SU-DHL-6 (cell line): ENCODE data around the gene IGLL5.

Experiments
- H2AFZ ChIP-seq: fragments of 200-600 bp; sonication (generic); 2 replicates; pipeline ENCODE4 v1.6.1; 2014; ENCODE audit warnings: low read depth, mild to moderate bottlenecking, moderate library complexity, mixed read lengths, antibody characterized with exemption, low read length; ENCODE audit not compliant: severe bottlenecking
- H3F3A ChIP-seq: fragments of 200-600 bp; shearing (Covaris generic); 2 replicates; pipeline ENCODE4 v1.6.0; 2016; ENCODE audit warnings: antibody characterized with exemption, mild to moderate bottlenecking; ENCODE audit not compliant: insufficient read depth
- H3K27ac ChIP-seq: fragments of 200-600 bp; sonication (generic); 2 replicates; pipeline ENCODE4 v1.5.1; 2016; ENCODE audit warnings: low read depth, mild to moderate bottlenecking, low read length, moderate library complexity, mixed read lengths
- H3K27me3 ChIP-seq: fragments of 200-600 bp; sonication (generic), shearing (Covaris generic); 2 replicates; pipeline ENCODE4 v1.6.0; 2014; ENCODE audit warnings: mild to moderate bottlenecking, low read length
- H3K36me3 ChIP-seq: fragments of 200-600 bp; sonication (generic); 2 replicates; pipeline ENCODE4 v1.6.1; 2014; ENCODE audit warnings: mild to moderate bottlenecking, low read length, mixed read lengths
- H3K4me2 ChIP-seq: fragments of 300-600, 200-600 bp; shearing (Covaris generic), sonication (generic); 2 replicates; pipeline ENCODE4 v1.6.0; 2014; ENCODE audit warnings: low read length, low read depth, mild to moderate bottlenecking; ENCODE audit not compliant: poor library complexity, severe bottlenecking
- H3K4me3 ChIP-seq: fragments of 200-600 bp; sonication (generic); 2 replicates; pipeline ENCODE4 v1.5.1; 2014; ENCODE audit warnings: antibody characterized with exemption, low read length, mild to moderate bottlenecking, mixed read lengths; ENCODE audit not compliant: insufficient read depth, poor library complexity, severe bottlenecking
- H3K79me2 ChIP-seq: fragments of 200-600 bp; sonication (generic); 2 replicates; pipeline ENCODE4 v1.6.1; 2014; ENCODE audit warnings: mild to moderate bottlenecking, low read length, moderate library complexity; ENCODE audit not compliant: insufficient read depth
- H3K9ac ChIP-seq: fragments of 200-600 bp; sonication (generic); 2 replicates; pipeline ENCODE4 v1.7.0; 2014; ENCODE audit warnings: mild to moderate bottlenecking, low read length
- H3K9me2 ChIP-seq: fragments of 200-600 bp; sonication (generic); replicated peaks from 2 replicates; pipeline ENCODE4 v1.6.1; 2014; ENCODE audit warnings: low read length; ENCODE audit not compliant: insufficient read depth
- H3K9me3 ChIP-seq: fragments of 200-600 bp; sonication (generic); 2 replicates; pipeline ENCODE4 v1.6.1; 2014; ENCODE audit warnings: low read length, mixed read lengths; ENCODE audit not compliant: insufficient read depth
- H4K20me1 ChIP-seq: fragments of 200-600 bp; sonication (generic); 2 replicates; pipeline ENCODE4 v1.6.1; 2014; ENCODE audit warnings: low read depth, mild to moderate bottlenecking, antibody characterized with exemption, low read length, moderate library complexity, mixed read lengths
- EZH2phosphoT487 ChIP-seq: fragments of 200-600 bp; sonication (generic), shearing (Covaris generic); conservative IDR thresholded peaks from 2 replicates; pipeline ENCODE4 v1.6.1; 2018; ENCODE audit warnings: mild to moderate bottlenecking, antibody characterized with exemption, low read length, moderate library complexity, mixed read lengths
- TF ChIP-seq, protein P1 (sequence below): fragments of 200-600 bp; sonication (generic); IDR thresholded peaks from one replicate; pipeline ENCODE4 v1.5.1; 2017; ENCODE audit warnings: antibody characterized with exemption, mild to moderate bottlenecking, low read length, moderate library complexity; ENCODE audit not compliant: insufficient read depth, poor library complexity, severe bottlenecking

Gene IGLL5

GRCh38 chr22:22894740-22895731 lies 7.4 kb downstream of the IGLL5 start:
- Histone ChIP-seq H2AFZ (no peak overlapping the region), H3K9me3 (no peaks in the 10 kb centered on the region), H3K4me2 (peak overlapping the region; percentile 97), H3F3A (peaks cover 99% of the 10 kb centered on the region), H3K9me2 (no peaks in the 10 kb centered on the region), H3K79me2 (peaks cover 93% of the 10 kb centered on the region), H3K27ac (peak overlapping the region; percentile 98), H3K9ac (peak overlapping the region; percentile 95), H4K20me1 (no peaks in the 10 kb centered on the region), H3K36me3 (peaks cover 41% of the 10 kb centered on the region), H3K27me3 (no peaks in the 10 kb centered on the region), H3K4me3 (peak overlapping the region; percentile 70)
- TF ChIP-seq, protein P1, sequence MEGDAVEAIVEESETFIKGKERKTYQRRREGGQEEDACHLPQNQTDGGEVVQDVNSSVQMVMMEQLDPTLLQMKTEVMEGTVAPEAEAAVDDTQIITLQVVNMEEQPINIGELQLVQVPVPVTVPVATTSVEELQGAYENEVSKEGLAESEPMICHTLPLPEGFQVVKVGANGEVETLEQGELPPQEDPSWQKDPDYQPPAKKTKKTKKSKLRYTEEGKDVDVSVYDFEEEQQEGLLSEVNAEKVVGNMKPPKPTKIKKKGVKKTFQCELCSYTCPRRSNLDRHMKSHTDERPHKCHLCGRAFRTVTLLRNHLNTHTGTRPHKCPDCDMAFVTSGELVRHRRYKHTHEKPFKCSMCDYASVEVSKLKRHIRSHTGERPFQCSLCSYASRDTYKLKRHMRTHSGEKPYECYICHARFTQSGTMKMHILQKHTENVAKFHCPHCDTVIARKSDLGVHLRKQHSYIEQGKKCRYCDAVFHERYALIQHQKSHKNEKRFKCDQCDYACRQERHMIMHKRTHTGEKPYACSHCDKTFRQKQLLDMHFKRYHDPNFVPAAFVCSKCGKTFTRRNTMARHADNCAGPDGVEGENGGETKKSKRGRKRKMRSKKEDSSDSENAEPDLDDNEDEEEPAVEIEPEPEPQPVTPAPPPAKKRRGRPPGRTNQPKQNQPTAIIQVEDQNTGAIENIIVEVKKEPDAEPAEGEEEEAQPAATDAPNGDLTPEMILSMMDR: no peak
- no peak for TF ChIP-seq EZH2phosphoT487

GRCh38 chr22:22895776-22896445 lies 8.3 kb downstream of the IGLL5 start:
- Histone ChIP-seq H3K4me3 (no peak overlapping the region), H3K9me3 (no peaks in the 10 kb centered on the region), H3K27me3 (no peaks in the 10 kb centered on the region), H2AFZ (no peak overlapping the region), H3K9me2 (no peaks in the 10 kb centered on the region), H3K79me2 (peaks cover 85% of the 10 kb centered on the region), H3K27ac (peak overlapping the region; percentile 98), H3F3A (peaks cover 90% of the 10 kb centered on the region), H3K36me3 (peaks cover 32% of the 10 kb centered on the region), H4K20me1 (no peaks in the 10 kb centered on the region), H3K9ac (peak overlapping the region; percentile 95), H3K4me2 (peak overlapping the region; percentile 97)
- no peak for TF ChIP-seq EZH2phosphoT487
- TF ChIP-seq, protein P1: no peak

DNA sequence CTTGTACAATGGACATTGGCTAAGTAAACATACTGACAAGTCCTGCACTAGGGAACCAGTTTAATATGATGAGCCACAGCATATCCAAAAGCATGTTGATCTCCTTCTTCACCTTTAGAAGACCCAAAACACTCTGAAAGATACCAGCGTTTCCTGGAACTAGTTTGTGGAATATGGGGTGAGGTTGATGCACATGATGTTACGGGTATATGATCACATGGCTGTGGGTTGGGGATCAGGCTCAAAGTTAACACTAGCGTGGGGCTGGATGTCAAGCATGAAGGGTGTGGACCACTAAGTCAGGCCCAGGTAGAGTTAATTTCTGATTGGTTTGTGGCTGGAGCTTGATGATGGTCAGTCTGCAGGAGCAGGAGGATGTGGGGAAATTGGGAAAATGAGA lies 9.0 kb downstream of the IGLL5 start:
- Histone ChIP-seq H3F3A (peaks cover 88% of the 10 kb centered on the region), H3K27me3 (no peaks in the 10 kb centered on the region), H3K9me3 (no peaks in the 10 kb centered on the region), H3K4me3 (no peak overlapping the region), H3K79me2 (peaks cover 78% of the 10 kb centered on the region), H3K4me2 (peak overlapping the region; percentile 97), H3K9me2 (no peaks in the 10 kb centered on the region), H3K27ac (peak overlapping the region; percentile 98), H2AFZ (no peak overlapping the region), H4K20me1 (no peaks in the 10 kb centered on the region), H3K9ac (peak overlapping the region; percentile 95), H3K36me3 (peaks cover 25% of the 10 kb centered on the region)
- TF ChIP-seq, protein P1: no peak
- no peak for TF ChIP-seq EZH2phosphoT487
